ENCODE results near the gene PROK1.

PROK1 gene

GRCh38 chr1:110506541-110506940 lies 55.6 kb downstream of the PROK1 start:
- no peak for DNase-seq (ENCODE audit: low read depth)
- no peak for TF ChIP-seq CTCF (conservative IDR thresholded peaks at IDR 0.05; ENCODE audit: control insufficient read depth, insufficient read depth, low read depth, low read length)
- no peak overlapping the region for H3K4me3 ChIP-seq (ENCODE audit: control insufficient read depth, low read depth, low read length)

Measured in fibroblast of mammary gland (primary cell).